ENCODE results near the gene KRTAP17-1. TPM values are rescaled to one million over a fixed set of nuclear protein-coding genes. Genes with fewer than 3 reads are reported as not detected.

Gene KRTAP17-1
- total and polyA plus RNA-seq, 8 donors = not detected

DNA sequence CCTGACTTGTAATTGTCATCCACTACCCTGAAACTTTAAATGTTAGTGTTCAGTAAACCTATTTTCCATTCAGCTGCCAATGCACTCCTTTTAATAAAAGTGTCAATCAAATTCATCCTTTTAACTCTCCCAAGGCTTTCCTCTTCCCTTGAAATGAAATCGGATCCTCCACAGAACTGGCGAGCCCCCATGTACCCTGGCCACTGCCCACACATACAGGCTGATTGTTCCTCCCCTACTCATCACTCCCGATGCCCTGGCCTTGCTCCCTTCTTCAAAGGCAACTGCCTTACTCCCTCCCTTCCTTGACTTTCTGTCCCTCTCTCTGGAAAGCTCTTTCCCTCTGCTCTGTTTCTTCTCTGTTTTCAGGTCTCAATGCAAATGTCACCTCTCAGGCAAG, 27.5 kb upstream of the KRTAP17-1 start:
- H3K27ac ChIP-seq = no peak overlapping the region
- H3K36me3 ChIP-seq = no peaks in the 10 kb centered on the region
- peaks cover 0 to 7% of the 10 kb centered on the region in 2 donors for H3K9me3 ChIP-seq
- ATAC-seq (no peak), DNase-seq (no peak)
- intact Hi-C loops (cut with DNase I) = no loop called here
- TF ChIP-seq, protein P1, sequence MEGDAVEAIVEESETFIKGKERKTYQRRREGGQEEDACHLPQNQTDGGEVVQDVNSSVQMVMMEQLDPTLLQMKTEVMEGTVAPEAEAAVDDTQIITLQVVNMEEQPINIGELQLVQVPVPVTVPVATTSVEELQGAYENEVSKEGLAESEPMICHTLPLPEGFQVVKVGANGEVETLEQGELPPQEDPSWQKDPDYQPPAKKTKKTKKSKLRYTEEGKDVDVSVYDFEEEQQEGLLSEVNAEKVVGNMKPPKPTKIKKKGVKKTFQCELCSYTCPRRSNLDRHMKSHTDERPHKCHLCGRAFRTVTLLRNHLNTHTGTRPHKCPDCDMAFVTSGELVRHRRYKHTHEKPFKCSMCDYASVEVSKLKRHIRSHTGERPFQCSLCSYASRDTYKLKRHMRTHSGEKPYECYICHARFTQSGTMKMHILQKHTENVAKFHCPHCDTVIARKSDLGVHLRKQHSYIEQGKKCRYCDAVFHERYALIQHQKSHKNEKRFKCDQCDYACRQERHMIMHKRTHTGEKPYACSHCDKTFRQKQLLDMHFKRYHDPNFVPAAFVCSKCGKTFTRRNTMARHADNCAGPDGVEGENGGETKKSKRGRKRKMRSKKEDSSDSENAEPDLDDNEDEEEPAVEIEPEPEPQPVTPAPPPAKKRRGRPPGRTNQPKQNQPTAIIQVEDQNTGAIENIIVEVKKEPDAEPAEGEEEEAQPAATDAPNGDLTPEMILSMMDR (IDR thresholded peaks at IDR 0.05) = no peak
- peaks cover 0 to 14% of the 10 kb centered on the region in 2 donors for H3K4me1 ChIP-seq
- no peaks in the 10 kb centered on the region for H3K27me3 ChIP-seq
- no peak overlapping the region for H3K4me3 ChIP-seq

DNA sequence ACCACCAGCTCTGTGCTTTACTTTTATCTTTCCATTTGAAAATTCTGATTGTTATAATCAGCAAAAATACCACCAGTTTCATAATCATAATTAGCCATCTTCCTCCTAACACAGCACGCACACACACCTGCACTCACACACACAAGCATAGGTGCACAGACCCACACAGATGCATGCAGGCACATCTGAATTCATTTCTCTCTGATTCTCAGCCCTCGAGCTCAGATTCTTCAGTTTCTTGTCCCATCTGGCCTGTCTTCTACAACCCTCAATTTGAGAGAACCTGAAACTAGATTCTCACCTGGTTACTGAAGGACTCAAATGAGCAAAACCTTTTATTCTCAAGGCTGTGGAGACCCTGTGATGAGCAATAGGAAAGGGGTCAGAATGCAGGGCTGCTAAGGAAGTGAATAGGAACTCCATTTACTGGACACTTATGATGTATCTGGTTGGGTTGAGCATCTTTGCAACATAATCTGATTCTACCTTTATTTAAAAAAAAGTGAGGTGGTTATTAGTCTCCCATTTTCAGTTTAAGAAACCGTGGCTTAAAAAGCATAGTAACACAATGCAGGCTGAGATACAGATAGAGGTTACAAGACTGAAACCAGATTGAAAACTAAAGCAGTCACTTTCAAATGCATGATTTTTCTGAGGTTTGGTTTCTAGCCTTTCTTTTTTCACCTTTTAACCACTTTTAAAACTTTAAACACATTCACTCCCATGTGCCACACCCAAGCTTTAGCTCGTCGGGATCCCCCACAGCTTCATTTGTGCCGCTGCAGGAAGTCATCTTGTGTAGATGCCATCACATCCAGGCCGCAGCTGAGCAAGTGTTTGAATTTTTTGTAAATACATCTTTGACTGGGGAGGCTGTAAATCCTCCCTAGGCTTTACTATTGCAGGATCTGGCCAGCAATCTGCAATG, 25.7 kb upstream of the KRTAP17-1 start:
- no peaks in the 10 kb centered on the region for H3K36me3 ChIP-seq
- H3K9me3 ChIP-seq = peaks cover 0 to 7% of the 10 kb centered on the region in 2 donors
- intact Hi-C loops (cut with DNase I) = no loop called here
- H3K27ac ChIP-seq = no peak overlapping the region
- no peak overlapping the region for H3K4me3 ChIP-seq
- H3K4me1 ChIP-seq = peaks cover 0 to 14% of the 10 kb centered on the region in 2 donors
- no peaks in the 10 kb centered on the region for H3K27me3 ChIP-seq
- DNase-seq (no peak), ATAC-seq (no peak)
- TF ChIP-seq, protein P1 (IDR thresholded peaks at IDR 0.05) = no peak

DNA sequence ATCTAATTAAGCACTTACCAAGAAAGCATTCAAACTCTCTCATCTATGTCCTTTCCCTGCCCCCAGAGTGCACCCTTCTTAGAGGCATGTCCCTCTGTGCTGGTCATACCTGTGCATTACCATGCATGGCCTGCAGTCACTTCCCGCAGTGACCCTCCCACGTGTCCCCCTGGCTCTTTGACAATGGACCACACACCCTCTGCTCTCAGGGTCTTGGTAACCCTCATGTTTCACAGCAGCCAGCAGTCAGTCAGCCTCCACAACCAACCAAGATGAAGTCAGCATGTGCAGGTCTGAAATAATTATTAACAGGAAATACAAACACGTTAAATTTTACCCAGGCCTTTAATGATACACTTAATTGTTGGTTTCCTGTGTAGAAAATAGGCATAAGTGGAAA, 25.0 kb upstream of the KRTAP17-1 start:
- DNase-seq = no peak
- Histone ChIP-seq H3K9me3 (peaks cover 0 to 7% of the 10 kb centered on the region in 2 donors), H3K27me3 (no peaks in the 10 kb centered on the region), H3K4me3 (no peak overlapping the region), H3K4me1 (peaks cover 0 to 14% of the 10 kb centered on the region in 2 donors), H3K36me3 (no peaks in the 10 kb centered on the region), H3K27ac (no peak overlapping the region)
- intact Hi-C loops (cut with DNase I) = no loop called here
- TF ChIP-seq, protein P1 (IDR thresholded peaks at IDR 0.05) = no peak
- peak; percentile 43 for ATAC-seq

DNA sequence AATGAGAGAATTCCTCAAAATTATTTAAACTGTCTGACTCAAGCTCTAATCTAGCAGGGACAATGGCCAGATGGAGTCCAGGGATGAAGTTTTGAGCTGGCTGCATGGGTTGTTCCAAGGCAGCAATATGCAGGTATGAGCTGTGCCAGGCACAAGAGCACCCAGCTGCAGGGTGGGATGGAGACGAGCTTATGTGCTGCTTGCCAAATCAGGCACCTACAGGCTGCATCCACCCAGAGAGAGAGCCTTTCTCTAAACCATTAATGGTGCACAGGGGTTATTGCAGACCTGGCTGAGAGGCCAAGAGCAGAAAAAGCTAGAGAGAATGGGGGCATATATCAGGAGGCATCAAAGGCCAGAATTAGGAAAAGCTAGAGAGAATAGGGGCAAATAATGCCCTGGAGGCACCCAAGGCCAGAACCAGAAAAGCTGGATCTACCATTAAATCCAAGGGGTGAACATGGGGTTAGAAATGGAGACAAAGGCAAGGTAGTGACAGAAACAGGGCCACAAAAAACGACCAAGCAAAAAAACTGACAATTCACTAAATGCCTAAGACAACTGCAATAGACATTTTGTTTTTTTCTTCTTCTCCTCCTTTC, 24.2 kb upstream of the KRTAP17-1 start:
- peaks cover 0 to 14% of the 10 kb centered on the region in 2 donors for H3K4me1 ChIP-seq
- DNase-seq (no peak), ATAC-seq (peak; percentile 27)
- H3K4me3 ChIP-seq = no peak overlapping the region
- peaks cover 0 to 7% of the 10 kb centered on the region in 2 donors for H3K9me3 ChIP-seq
- no peaks in the 10 kb centered on the region for H3K36me3 ChIP-seq
- no peak overlapping the region for H3K27ac ChIP-seq
- H3K27me3 ChIP-seq = no peaks in the 10 kb centered on the region
- TF ChIP-seq, protein P1 (IDR thresholded peaks at IDR 0.05) = no peak
- intact Hi-C loops (cut with DNase I) = no loop called here

DNA sequence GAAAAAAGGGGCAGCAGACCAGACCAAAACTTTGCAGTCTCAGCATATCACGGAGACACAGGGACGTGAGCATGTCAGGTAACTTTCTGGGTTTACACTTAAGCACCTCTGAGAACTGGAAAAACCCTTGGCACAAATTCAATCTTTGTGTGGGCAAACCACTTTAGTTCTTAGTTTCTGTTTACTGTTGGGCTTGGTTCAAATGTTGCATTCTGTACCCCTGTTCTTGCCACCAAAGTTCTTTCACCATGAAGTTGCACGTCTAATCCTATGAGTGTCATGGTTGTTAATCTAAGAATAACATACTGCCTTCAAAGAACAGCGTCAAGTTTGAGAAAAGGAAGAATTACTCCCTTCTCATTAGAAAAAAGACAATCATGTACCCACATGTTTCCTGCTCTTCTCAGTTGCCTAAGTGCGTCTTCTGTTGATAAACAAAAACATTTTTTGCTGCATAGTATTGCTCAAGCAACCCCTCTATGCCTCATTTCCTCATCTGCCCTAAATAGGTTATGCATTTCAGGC, 23.5 kb upstream of the KRTAP17-1 start:
- Histone ChIP-seq H3K27ac (peak overlapping the region in 1 of 2 donors; percentile 8), H3K9me3 (peaks cover 0 to 7% of the 10 kb centered on the region in 2 donors), H3K4me3 (no peak overlapping the region), H3K4me1 (peaks cover 0 to 14% of the 10 kb centered on the region in 2 donors), H3K36me3 (no peaks in the 10 kb centered on the region), H3K27me3 (no peaks in the 10 kb centered on the region)
- DNase-seq (peak in 1 of 4 donors; percentile 46), ATAC-seq (peak; percentile 79)
- TF ChIP-seq, protein P1 (IDR thresholded peaks at IDR 0.05) = no peak
- intact Hi-C loops (cut with DNase I) = no loop called here

Measured in left lung (tissue), 10 donors.